GM18519 (cell line): Measurements from ENCODE around the gene MYO1E.
"Not testable (repeated sequence)": the region's sequence is repeated elsewhere in the genome, so short reads cannot be mapped to it uniquely, and the experiment has no call there.

Experiments
- ATAC-seq: cut with Tn5 transposase; IDR thresholded peaks from one replicate; pipeline ENCODE4 v1.9.1; 2021; ENCODE audit warnings: mild to moderate bottlenecking, moderate library complexity; ENCODE audit not compliant: unreplicated experiment, low FRiP score

The MYO1E gene

GRCh38 chr15:59388670-59389069 lies 16.0 kb upstream of the MYO1E start:
- no peak for ATAC-seq

GRCh38 chr15:59387196-59387878 lies 14.7 kb upstream of the MYO1E start:
- not testable (repeated sequence) for ATAC-seq

GRCh38 chr15:59385171-59385570 lies 12.5 kb upstream of the MYO1E start:
- ATAC-seq = no peak

GRCh38 chr15:59384507-59384906 lies 11.8 kb upstream of the MYO1E start:
- no peak for ATAC-seq

GRCh38 chr15:59380902-59381610 lies 8.4 kb upstream of the MYO1E start:
- ATAC-seq = no peak

- ATAC-seq = no peak
Measured at GRCh38 chr15:59379531-59379930, 6.9 kb upstream of the MYO1E start.

- no peak for ATAC-seq
Measured at GRCh38 chr15:59378855-59379254, 6.2 kb upstream of the MYO1E start.

GRCh38 chr15:59377924-59378323 lies 5.3 kb upstream of the MYO1E start:
- ATAC-seq = no peak

- ATAC-seq = no peak
Measured at GRCh38 chr15:59376733-59377132, 4.1 kb upstream of the MYO1E start.

- no peak for ATAC-seq
Measured at GRCh38 chr15:59373215-59373614, 544 bp upstream of the MYO1E start.

GRCh38 chr15:59371458-59372351 lies 966 bp downstream of the MYO1E start:
- no peak for ATAC-seq

GRCh38 chr15:59369597-59369996 lies 3.1 kb downstream of the MYO1E start:
- ATAC-seq = no peak

GRCh38 chr15:59367022-59367451 lies 5.6 kb downstream of the MYO1E start:
- no peak for ATAC-seq

- ATAC-seq = no peak
Measured at GRCh38 chr15:59366333-59367021, 6.2 kb downstream of the MYO1E start.

- ATAC-seq = no peak
Measured at GRCh38 chr15:59364248-59364647, 8.4 kb downstream of the MYO1E start.

- no peak for ATAC-seq
Measured at GRCh38 chr15:59362331-59362730, 10.3 kb downstream of the MYO1E start.

- ATAC-seq = no peak
Measured at GRCh38 chr15:59360896-59361295, 11.8 kb downstream of the MYO1E start.

GRCh38 chr15:59360305-59360704 lies 12.4 kb downstream of the MYO1E start:
- no peak for ATAC-seq

- ATAC-seq = no peak
Measured at GRCh38 chr15:59355730-59356129, 16.9 kb downstream of the MYO1E start.

GRCh38 chr15:59354417-59355031 lies 18.1 kb downstream of the MYO1E start:
- ATAC-seq = no peak
